Activated B cell treated with CpG ODN at 0.5 μM for 24 hours (primary cell): ENCODE results near the gene PRKAG1. TPM values are rescaled to one million over a fixed set of nuclear protein-coding genes. Genes with fewer than 3 reads are reported as not detected.

Experiments
- ATAC-seq: fragments of 200-7000 bp; cut with Tn5 transposase; one replicate; pipeline ENCODE4 v1.10.0; 2021; ENCODE audit warnings: low read depth, mild to moderate bottlenecking, moderate library complexity
- CTCF ChIA-PET: fragments of 350-600 bp; sonication (Branson Sonifier 250); formaldehyde crosslinking; loops from one replicate; lab custom pipeline; 2021; ENCODE audit warnings: antibody characterized with exemption; lab: Charles Lee
- POLR2A ChIA-PET: fragments of 350-600 bp; sonication (Branson Sonifier 250); formaldehyde crosslinking; loops from one replicate; lab custom pipeline; 2021; ENCODE audit warnings: antibody characterized with exemption; lab: Charles Lee
- DNase-seq: peaks from one replicate; pipeline ENCODE4 v3.0.0; 2022
- H3K27ac Mint-ChIP-seq: one replicate; pipeline ENCODE4 v1.8.0; 2020; ENCODE audit warnings: mixed read lengths
- H3K27me3 Mint-ChIP-seq: one replicate; pipeline ENCODE4 v1.8.0; 2021; ENCODE audit warnings: mixed read lengths
- H3K36me3 Mint-ChIP-seq: one replicate; pipeline ENCODE4 v1.8.0; 2021; ENCODE audit warnings: low read depth, mixed read lengths
- H3K4me1 Mint-ChIP-seq: one replicate; pipeline ENCODE4 v1.8.0; 2021; ENCODE audit warnings: mixed read lengths
- H3K4me3 Mint-ChIP-seq: one replicate; pipeline ENCODE4 v1.8.0; 2020; ENCODE audit warnings: mild to moderate bottlenecking, mixed read lengths
- H3K9me3 Mint-ChIP-seq: one replicate; pipeline ENCODE4 v1.8.0; 2020; ENCODE audit warnings: mixed read lengths
- intact Hi-C: fragments of 100-400 bp; cut with micrococcal nuclease; formaldehyde crosslinking; loops from one replicate; pipeline ENCODE4 v1.15.1; 2024
- total RNA-seq: library from RNA; stranded (reverse); gene quantifications from 2 replicates; pipeline ENCODE4 v1.2.3, GENCODE V29; 2022
- TF ChIP-seq, protein P1 (sequence below): fragments of 200-600 bp; IDR thresholded peaks from one replicate; pipeline ENCODE4 v1.8.0; 2022; ENCODE audit warnings: antibody characterized with exemption, mild to moderate bottlenecking

The PRKAG1 gene
- total RNA-seq, 1 donor from 2014 or later, result 70.5 TPM

- H3K27ac Mint-ChIP-seq, result peak overlapping the region; percentile 76
- no peaks in the 10 kb centered on the region for H3K27me3 Mint-ChIP-seq
- TF ChIP-seq, protein P1, sequence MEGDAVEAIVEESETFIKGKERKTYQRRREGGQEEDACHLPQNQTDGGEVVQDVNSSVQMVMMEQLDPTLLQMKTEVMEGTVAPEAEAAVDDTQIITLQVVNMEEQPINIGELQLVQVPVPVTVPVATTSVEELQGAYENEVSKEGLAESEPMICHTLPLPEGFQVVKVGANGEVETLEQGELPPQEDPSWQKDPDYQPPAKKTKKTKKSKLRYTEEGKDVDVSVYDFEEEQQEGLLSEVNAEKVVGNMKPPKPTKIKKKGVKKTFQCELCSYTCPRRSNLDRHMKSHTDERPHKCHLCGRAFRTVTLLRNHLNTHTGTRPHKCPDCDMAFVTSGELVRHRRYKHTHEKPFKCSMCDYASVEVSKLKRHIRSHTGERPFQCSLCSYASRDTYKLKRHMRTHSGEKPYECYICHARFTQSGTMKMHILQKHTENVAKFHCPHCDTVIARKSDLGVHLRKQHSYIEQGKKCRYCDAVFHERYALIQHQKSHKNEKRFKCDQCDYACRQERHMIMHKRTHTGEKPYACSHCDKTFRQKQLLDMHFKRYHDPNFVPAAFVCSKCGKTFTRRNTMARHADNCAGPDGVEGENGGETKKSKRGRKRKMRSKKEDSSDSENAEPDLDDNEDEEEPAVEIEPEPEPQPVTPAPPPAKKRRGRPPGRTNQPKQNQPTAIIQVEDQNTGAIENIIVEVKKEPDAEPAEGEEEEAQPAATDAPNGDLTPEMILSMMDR, result no peak
- ChIA-PET POLR2A (interaction anchor here (1.0 to 1.6 kb wide), 3 partner anchors 34 to 73 kb away, joined by 3 to 8 read pairs (median 7); partner anchors contain the start of gene TUBA1B), CTCF (interaction anchor here (1.2 to 1.8 kb wide), 3 partner anchors 14 to 61 kb away, joined by 3 to 6 read pairs (median 5); no protein-coding TSS in a partner anchor)
- no peaks in the 10 kb centered on the region for H3K9me3 Mint-ChIP-seq
- ATAC-seq, result no peak
- H3K4me3 Mint-ChIP-seq, result peak overlapping the region; percentile 93
- intact Hi-C loops, result no loop called here
- H3K36me3 Mint-ChIP-seq, result peaks cover 36% of the 10 kb centered on the region
- peaks cover 56% of the 10 kb centered on the region for H3K4me1 Mint-ChIP-seq
- no peak for DNase-seq
These were observed 39.3 kb upstream of the PRKAG1 start for GRCh38 chr12:49057888-49058287.

DNA sequence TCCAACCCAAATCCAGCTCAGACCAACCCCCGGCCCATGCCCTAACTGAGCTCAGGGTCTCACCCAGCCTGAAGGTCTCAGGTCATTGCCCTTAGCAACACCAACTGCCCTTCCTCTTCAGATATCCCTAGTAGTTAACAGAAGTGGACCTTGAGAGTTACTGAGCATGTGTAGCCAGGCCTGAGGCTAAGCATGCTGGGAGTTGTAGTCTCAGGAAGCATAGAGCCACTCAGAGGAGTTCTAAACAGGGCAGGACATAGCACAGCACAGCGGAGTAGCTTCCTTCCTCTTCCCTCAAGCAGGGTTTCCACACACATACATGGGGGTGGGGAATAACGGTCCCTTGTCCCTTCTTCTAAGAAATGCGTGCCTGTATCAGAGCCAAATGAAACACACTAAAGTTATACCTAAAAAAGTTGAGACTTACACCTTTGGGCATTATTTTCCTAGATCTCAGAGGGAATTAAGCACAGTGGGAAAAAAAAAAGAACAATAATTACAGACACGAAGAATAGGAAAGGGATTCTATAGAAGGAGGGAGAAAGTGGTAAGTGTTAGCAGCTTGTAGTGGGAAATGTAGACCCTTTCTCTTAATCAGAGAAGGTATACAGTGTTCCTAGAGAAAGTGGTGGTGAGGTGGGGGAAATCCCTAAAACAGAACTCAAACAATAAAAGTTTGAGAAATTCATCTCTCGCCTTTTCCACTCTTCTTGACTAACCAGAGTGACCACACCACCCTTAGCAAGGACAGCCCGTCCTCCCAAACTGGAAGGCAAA is 37.6 kb upstream of the PRKAG1 start:
- CTCF ChIA-PET, result interaction anchor here (1.2 kb wide), 2 partner anchors 14 to 179 kb away, joined by 5 read pairs; partner anchors contain the start of gene RHEBL1
- Mint-ChIP-seq H3K27ac (peak overlapping the region; percentile 67), H3K36me3 (peaks cover 53% of the 10 kb centered on the region), H3K9me3 (no peaks in the 10 kb centered on the region), H3K4me1 (peaks cover 52% of the 10 kb centered on the region), H3K27me3 (no peaks in the 10 kb centered on the region), H3K4me3 (peak overlapping the region; percentile 93)
- peak; percentile 75 for ATAC-seq
- TF ChIP-seq, protein P1, result no peak
- DNase-seq, result no peak
- POLR2A ChIA-PET, result interaction anchor here (1.0 to 1.4 kb wide), 2 partner anchors 14 to 75 kb away, joined by 4 to 6 read pairs; partner anchors contain the start of genes RHEBL1 and TUBA1B
- intact Hi-C loops, result loop anchor here (1.0 kb wide), 1 partner anchor 14 kb away; no protein-coding TSS in a partner anchor

GRCh38 chr12:49055092-49055491 is 36.5 kb upstream of the PRKAG1 start:
- Mint-ChIP-seq H3K4me1 (peaks cover 50% of the 10 kb centered on the region), H3K4me3 (no peak overlapping the region), H3K27me3 (no peaks in the 10 kb centered on the region), H3K27ac (no peak overlapping the region), H3K36me3 (peaks cover 61% of the 10 kb centered on the region), H3K9me3 (no peaks in the 10 kb centered on the region)
- ChIA-PET CTCF (interaction anchor here (1.2 kb wide), 1 partner anchor 180 kb away, joined by 5 read pairs; no protein-coding TSS in a partner anchor), POLR2A (interaction anchor here (1.4 kb wide), 1 partner anchor 15 kb away, joined by 6 read pairs; the partner anchor contains the start of gene RHEBL1)
- intact Hi-C loops, result no loop called here
- DNase-seq, result no peak
- TF ChIP-seq, protein P1, result no peak
- ATAC-seq, result no peak

GRCh38 chr12:49054524-49054923 is 35.9 kb upstream of the PRKAG1 start:
- Mint-ChIP-seq H3K9me3 (no peaks in the 10 kb centered on the region), H3K27ac (no peak overlapping the region), H3K4me3 (no peak overlapping the region), H3K27me3 (no peaks in the 10 kb centered on the region), H3K36me3 (peaks cover 66% of the 10 kb centered on the region), H3K4me1 (peaks cover 50% of the 10 kb centered on the region)
- DNase-seq (no peak), ATAC-seq (no peak)
- intact Hi-C loops, result no loop called here
- TF ChIP-seq, protein P1, result no peak
- ChIA-PET POLR2A (no interaction called here), CTCF (no interaction called here)

- Mint-ChIP-seq H3K9me3 (no peaks in the 10 kb centered on the region), H3K27ac (no peak overlapping the region), H3K27me3 (no peaks in the 10 kb centered on the region), H3K4me3 (no peak overlapping the region), H3K4me1 (peaks cover 47% of the 10 kb centered on the region), H3K36me3 (peaks cover 65% of the 10 kb centered on the region)
- TF ChIP-seq, protein P1, result no peak
- no peak for ATAC-seq
- POLR2A ChIA-PET, result interaction anchor here (1.1 kb wide), 1 partner anchor 76 kb away, joined by 3 read pairs; no protein-coding TSS in a partner anchor
- intact Hi-C loops, result no loop called here
- CTCF ChIA-PET, result no interaction called here
- no peak for DNase-seq
These were observed 35.5 kb upstream of the PRKAG1 start for GRCh38 chr12:49054096-49054495.
